H9 (cell line): ENCODE results near the gene PXT1. TPM values are rescaled to one million over a fixed set of nuclear protein-coding genes. Genes with fewer than 3 reads are reported as not detected.

Experiments
- DNase-seq: peaks from one replicate; pipeline ENCODE4 v3.0.0-alpha.2; 2017
- H2AFZ ChIP-seq: one replicate; pipeline ENCODE4 v1.6.1; 2013; ENCODE audit warnings: mild to moderate bottlenecking, low read length, control low read depth, moderate library complexity
- H2AK5ac ChIP-seq: 2 replicates; pipeline ENCODE4 v1.6.1; 2013; ENCODE audit warnings: low read length, control low read depth, mixed read lengths; ENCODE audit not compliant: insufficient read length
- H2BK120ac ChIP-seq: one replicate; pipeline ENCODE4 v1.6.1; 2013; ENCODE audit warnings: low read depth, mild to moderate bottlenecking, low read length, control low read depth, inconsistent platforms; ENCODE audit not compliant: poor library complexity, severe bottlenecking
- H2BK12ac ChIP-seq: 2 replicates; pipeline ENCODE4 v1.6.1; 2013; ENCODE audit warnings: low read length, control low read depth, mixed read lengths, low read depth; ENCODE audit not compliant: insufficient read length
- H2BK15ac ChIP-seq: 2 replicates; pipeline ENCODE4 v1.6.1; 2013; ENCODE audit warnings: low read depth, low read length, control low read depth
- H2BK20ac ChIP-seq: one replicate; pipeline ENCODE4 v1.6.1; 2013; ENCODE audit warnings: low read depth, mild to moderate bottlenecking, low read length, control low read depth, inconsistent platforms; ENCODE audit not compliant: poor library complexity, severe bottlenecking
- H2BK5ac ChIP-seq: 2 replicates; pipeline ENCODE4 v1.6.1; 2013; ENCODE audit warnings: low read length, control low read depth, mixed read lengths; ENCODE audit not compliant: insufficient read length
- H3K14ac ChIP-seq: 2 replicates; pipeline ENCODE4 v1.6.1; 2013; ENCODE audit warnings: low read length, control low read depth; ENCODE audit not compliant: insufficient read depth
- H3K18ac ChIP-seq: 2 replicates; pipeline ENCODE4 v1.6.1; 2013; ENCODE audit warnings: low read depth, mild to moderate bottlenecking, mixed read lengths, low read length, control low read depth; ENCODE audit not compliant: insufficient read length
- H3K23ac ChIP-seq: 2 replicates; pipeline ENCODE4 v1.6.1; 2013; ENCODE audit warnings: low read length, control low read depth, mixed read lengths, low read depth; ENCODE audit not compliant: insufficient read length
- H3K23me2 ChIP-seq: 2 replicates; pipeline ENCODE4 v1.6.1; 2013; ENCODE audit warnings: low read depth, mild to moderate bottlenecking, mixed read lengths, low read length, control low read depth; ENCODE audit not compliant: insufficient read length, poor library complexity, severe bottlenecking
- H3K27ac ChIP-seq: 2 replicates; pipeline ENCODE4 v1.5.1; 2013; ENCODE audit warnings: low read length, control low read depth, mixed read lengths, low read depth; ENCODE audit not compliant: insufficient read length
- H3K27me3 ChIP-seq: 2 replicates; pipeline ENCODE4 v1.6.1; 2013; ENCODE audit warnings: low read length, control low read depth, inconsistent platforms; ENCODE audit not compliant: insufficient read depth
- H3K4ac ChIP-seq: 2 replicates; pipeline ENCODE4 v1.6.1; 2013; ENCODE audit warnings: low read depth, mild to moderate bottlenecking, control low read depth, inconsistent platforms, low read length, moderate library complexity
- H3K4me1 ChIP-seq: 2 replicates; pipeline ENCODE4 v1.6.1; 2013; ENCODE audit warnings: low read length, control low read depth, inconsistent platforms; ENCODE audit not compliant: insufficient read depth
- H3K4me2 ChIP-seq: 2 replicates; pipeline ENCODE4 v1.6.1; 2013; ENCODE audit warnings: low read length, control low read depth, mixed read lengths; ENCODE audit not compliant: insufficient read length, insufficient read depth
- H3K56ac ChIP-seq: 2 replicates; pipeline ENCODE4 v1.6.1; 2013; ENCODE audit warnings: low read depth, mild to moderate bottlenecking, mixed read lengths, low read length, control low read depth; ENCODE audit not compliant: insufficient read length
- H3K79me1 ChIP-seq: 2 replicates; pipeline ENCODE4 v1.6.1; 2013; ENCODE audit warnings: low read depth, mild to moderate bottlenecking, moderate library complexity, low read length, control low read depth, inconsistent platforms; ENCODE audit not compliant: insufficient read depth, poor library complexity, severe bottlenecking
- H3K79me2 ChIP-seq: 2 replicates; pipeline ENCODE4 v1.6.1; 2013; ENCODE audit warnings: low read length, control low read depth, inconsistent platforms; ENCODE audit not compliant: insufficient read depth
- H3K9ac ChIP-seq: 2 replicates; pipeline ENCODE4 v1.6.1; 2013; ENCODE audit warnings: low read length, control low read depth, mixed read lengths; ENCODE audit not compliant: insufficient read length; ENCODE audit errors: extremely low read depth
- H3K9me3 ChIP-seq: one replicate; pipeline ENCODE4 v1.6.1; 2013; ENCODE audit warnings: low read depth, low read length, inconsistent platforms; ENCODE audit not compliant: control insufficient read depth
- H3T11ph ChIP-seq: one replicate; pipeline ENCODE4 v1.6.1; 2013; ENCODE audit warnings: mild to moderate bottlenecking, low read length, control low read depth, inconsistent platforms
- H4K20me1 ChIP-seq: one replicate; pipeline ENCODE4 v1.6.1; 2013; ENCODE audit not compliant: control insufficient read depth, insufficient read length, insufficient read depth
- H4K5ac ChIP-seq: 2 replicates; pipeline ENCODE4 v1.6.1; 2013; ENCODE audit warnings: low read depth, mild to moderate bottlenecking, mixed read lengths, low read length, control low read depth; ENCODE audit not compliant: insufficient read length
- H4K8ac ChIP-seq: replicated peaks from 2 replicates; pipeline ENCODE4 v1.6.1; 2013; ENCODE audit warnings: low read length, control low read depth, mixed read lengths, low read depth; ENCODE audit not compliant: insufficient read length
- H4K91ac ChIP-seq: 2 replicates; pipeline ENCODE4 v1.6.1; 2013; ENCODE audit warnings: low read depth, mild to moderate bottlenecking, moderate library complexity, mixed read lengths, low read length, control low read depth; ENCODE audit not compliant: insufficient read length
- H3K27ac Mint-ChIP-seq, 3 experiments: 2 replicates in 2 of 3; 3 replicates in 1 of 3; pipeline ENCODE4 v1.8.0; 2020 to 2021; ENCODE audit warnings: mixed read lengths in 3 of 3, mild to moderate bottlenecking in 1 of 3, moderate library complexity in 1 of 3
- H3K27me3 Mint-ChIP-seq: 2 replicates; pipeline ENCODE4 v1.8.0; 2021; ENCODE audit warnings: low read depth, mild to moderate bottlenecking, moderate library complexity, mixed read lengths
- H3K36me3 Mint-ChIP-seq, 3 experiments: 2 replicates in 2 of 3; 3 replicates in 1 of 3; pipeline ENCODE4 v1.8.0; 2020 to 2021; ENCODE audit warnings: low read depth in 3 of 3, mixed read lengths in 3 of 3; ENCODE audit not compliant: insufficient read depth in 1 of 3
- H3K4me1 Mint-ChIP-seq, 2 experiments: 2 replicates each; pipeline ENCODE4 v1.8.0; 2020; ENCODE audit warnings: mixed read lengths in 2 of 2
- H3K4me3 Mint-ChIP-seq, 2 experiments: 2 replicates in 1 of 2; 3 replicates in 1 of 2; pipeline ENCODE4 v1.8.0; 2020 to 2021; ENCODE audit warnings: mild to moderate bottlenecking in 2 of 2, mixed read lengths in 2 of 2, moderate library complexity in 1 of 2
- H3K9me3 Mint-ChIP-seq, 2 experiments: 2 replicates in 1 of 2; 3 replicates in 1 of 2; pipeline ENCODE4 v1.8.0; 2020; ENCODE audit warnings: mild to moderate bottlenecking in 2 of 2, mixed read lengths in 2 of 2, moderate library complexity in 1 of 2
- CTCF ChIP-seq: fragments of 200-600 bp; sonication (generic); conservative IDR thresholded peaks from 3 replicates; pipeline ENCODE4 v1.8.0; 2021; ENCODE audit warnings: antibody characterized with exemption, mild to moderate bottlenecking
- WGBS: extraction: QIAGEN DNeasy Blood & Tissue Kit; methylation state at CpG from one replicate; pipeline ENCODE4 v1.1.7; 2013; ENCODE audit warnings: missing lambda C conversion rate, low lambda C conversion rate, mixed read lengths; ENCODE audit not compliant: insufficient read length; ENCODE audit errors: extremely low coverage; 5-methylcytosine and 5-hydroxymethylcytosine counted together
- total RNA-seq: library from RNA; stranded (reverse); gene quantifications from 2 replicates; pipeline ENCODE4 v1.2.1, GENCODE V29; 2021

The PXT1 gene
- total RNA-seq, 1 experiment from 2014 or later, result not detected

DNA sequence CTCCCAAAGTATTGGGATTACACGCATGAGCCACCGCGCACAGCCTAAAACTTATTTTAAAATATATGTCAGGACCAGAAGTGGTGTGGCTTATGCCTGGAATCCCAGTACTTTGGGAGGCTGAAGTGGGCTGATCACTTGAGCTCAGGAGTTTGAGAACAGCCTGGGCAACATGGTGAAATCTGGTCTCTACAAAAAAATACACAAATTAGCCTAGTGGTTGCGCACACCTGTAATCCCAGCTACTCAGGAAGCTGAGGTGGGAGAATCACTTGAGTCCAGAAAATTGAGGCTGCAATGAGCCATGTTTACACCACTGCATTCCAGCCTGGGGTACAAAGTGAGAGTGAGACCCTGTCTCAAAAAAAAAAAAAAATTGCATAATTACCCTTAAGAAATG lies 13.7 kb downstream of the PXT1 start:
- WGBS, result no CpG with 5 or more reads among the region's 4 CpGs
- no peaks in the 10 kb centered on the region for H3K27me3 ChIP-seq
- no peak for TF ChIP-seq CTCF
- H3K27ac ChIP-seq, result no peak overlapping the region
- no peak overlapping the region for H2AFZ ChIP-seq
- H2BK20ac ChIP-seq, result no peak overlapping the region
- H3K9ac ChIP-seq, result no peak overlapping the region
- no peak overlapping the region for H2BK5ac ChIP-seq
- no peak overlapping the region for H4K8ac ChIP-seq
- H3K23me2 ChIP-seq, result no peaks in the 10 kb centered on the region
- H3K9me3 ChIP-seq, result no peaks in the 10 kb centered on the region
- no peak overlapping the region for H2AK5ac ChIP-seq
- no peak overlapping the region for H2BK120ac ChIP-seq
- H4K20me1 ChIP-seq, result no peaks in the 10 kb centered on the region
- no peak overlapping the region for H2BK15ac ChIP-seq
- no peak overlapping the region for H3K4me2 ChIP-seq
- H3K4me1 ChIP-seq, result no peaks in the 10 kb centered on the region
- no peak overlapping the region for H2BK12ac ChIP-seq
- Mint-ChIP-seq H3K4me3 (no peak overlapping the region), H3K9me3 (no peaks in the 10 kb centered on the region; a peak in 1 of 5 replicates), H3K27me3 (no peaks in the 10 kb centered on the region; the same call in 1 of the 2 replicates), H3K36me3 (no peaks in the 10 kb centered on the region), H3K4me1 (peaks cover under 1 to 1% of the 10 kb centered on the region in 2 experiments; a peak in 3 of 4 replicates), H3K27ac (no peak overlapping the region)
- H4K5ac ChIP-seq, result no peak overlapping the region
- no peak overlapping the region for H3T11ph ChIP-seq
- H3K79me2 ChIP-seq, result no peaks in the 10 kb centered on the region
- H4K91ac ChIP-seq, result no peak overlapping the region
- no peak overlapping the region for H3K18ac ChIP-seq
- no peak overlapping the region for H3K14ac ChIP-seq
- no peak overlapping the region for H3K56ac ChIP-seq
- no peaks in the 10 kb centered on the region for H3K79me1 ChIP-seq
- no peak overlapping the region for H3K23ac ChIP-seq
- H3K4ac ChIP-seq, result no peak overlapping the region
- no peak for DNase-seq
